ENCODE measurements around the gene NOVA2.
A peak's percentile ranks its signal among the peaks of the same experiment; 100 is the strongest.

NOVA2 gene

GRCh38 chr19:45895519-45895972 is 78.1 kb downstream of the NOVA2 start:
- H3K27me3 ChIP-seq (ENCODE audit: control insufficient read depth in 1 of 2, insufficient read depth in 2 of 2, low read length in 2 of 2) = no peaks in the 10 kb centered on the region
- no peak overlapping the region for H3K27ac ChIP-seq (ENCODE audit: low read depth, low read length)
- no peak overlapping the region for H3K4me3 ChIP-seq (ENCODE audit: low read depth in 1 of 2, low read length in 2 of 2)
- no peak overlapping the region for H3K9ac ChIP-seq (ENCODE audit: low read depth in 1 of 2, low read length in 2 of 2)
- H3K9me3 ChIP-seq (ENCODE audit: control insufficient read depth in 1 of 2, low read length in 2 of 2) = no peaks in the 10 kb centered on the region
- H3K4me1 ChIP-seq (ENCODE audit: control insufficient read depth in 1 of 2, insufficient read depth in 2 of 2, low read length in 2 of 2) = peaks cover 0 to 2% of the 10 kb centered on the region in 2 donors
- H3K36me3 ChIP-seq (ENCODE audit: control insufficient read depth in 1 of 2, insufficient read depth in 2 of 2, low read length in 2 of 2) = peaks cover 6 to 20% of the 10 kb centered on the region in 2 donors

- Histone ChIP-seq H3K36me3 (ENCODE audit: control insufficient read depth in 1 of 2, insufficient read depth in 2 of 2, low read length in 2 of 2) (peaks cover 0 to 3% of the 10 kb centered on the region in 2 donors), H3K27me3 (ENCODE audit: control insufficient read depth in 1 of 2, insufficient read depth in 2 of 2, low read length in 2 of 2) (no peaks in the 10 kb centered on the region), H3K9me3 (ENCODE audit: control insufficient read depth in 1 of 2, low read length in 2 of 2) (no peaks in the 10 kb centered on the region), H3K4me1 (ENCODE audit: control insufficient read depth in 1 of 2, insufficient read depth in 2 of 2, low read length in 2 of 2) (peaks cover 4 to 8% of the 10 kb centered on the region in 2 donors), H3K4me3 (ENCODE audit: low read depth in 1 of 2, low read length in 2 of 2) (no peak overlapping the region), H3K27ac (ENCODE audit: low read depth, low read length) (no peak overlapping the region), H3K9ac (ENCODE audit: low read depth in 1 of 2, low read length in 2 of 2) (no peak overlapping the region)
These were observed 82.8 kb downstream of the NOVA2 start for GRCh38 chr19:45890877-45891276.

- Histone ChIP-seq H3K27me3 (ENCODE audit: control insufficient read depth in 1 of 2, insufficient read depth in 2 of 2, low read length in 2 of 2) (no peaks in the 10 kb centered on the region), H3K9me3 (ENCODE audit: control insufficient read depth in 1 of 2, low read length in 2 of 2) (no peaks in the 10 kb centered on the region), H3K4me1 (ENCODE audit: control insufficient read depth in 1 of 2, insufficient read depth in 2 of 2, low read length in 2 of 2) (peaks cover 4 to 16% of the 10 kb centered on the region in 2 donors), H3K9ac (ENCODE audit: low read depth in 1 of 2, low read length in 2 of 2) (no peak overlapping the region), H3K4me3 (ENCODE audit: low read depth in 1 of 2, low read length in 2 of 2) (no peak overlapping the region), H3K36me3 (ENCODE audit: control insufficient read depth in 1 of 2, insufficient read depth in 2 of 2, low read length in 2 of 2) (no peaks in the 10 kb centered on the region), H3K27ac (ENCODE audit: low read depth, low read length) (no peak overlapping the region)
These were observed 84.3 kb downstream of the NOVA2 start for GRCh38 chr19:45889210-45889885.

- peak overlapping the region; percentile 80 to 85 for H3K9ac ChIP-seq (ENCODE audit: low read depth in 1 of 2, low read length in 2 of 2)
- no peaks in the 10 kb centered on the region for H3K27me3 ChIP-seq (ENCODE audit: control insufficient read depth in 1 of 2, insufficient read depth in 2 of 2, low read length in 2 of 2)
- peaks cover 16 to 33% of the 10 kb centered on the region in 2 donors for H3K4me1 ChIP-seq (ENCODE audit: control insufficient read depth in 1 of 2, insufficient read depth in 2 of 2, low read length in 2 of 2)
- H3K36me3 ChIP-seq (ENCODE audit: control insufficient read depth in 1 of 2, insufficient read depth in 2 of 2, low read length in 2 of 2) = no peaks in the 10 kb centered on the region
- H3K27ac ChIP-seq (ENCODE audit: low read depth, low read length) = peak overlapping the region; percentile 71
- H3K9me3 ChIP-seq (ENCODE audit: control insufficient read depth in 1 of 2, low read length in 2 of 2) = no peaks in the 10 kb centered on the region
- H3K4me3 ChIP-seq (ENCODE audit: low read depth in 1 of 2, low read length in 2 of 2) = peak overlapping the region; percentile 82 to 91
These were observed 86.4 kb downstream of the NOVA2 start for GRCh38 chr19:45887200-45887710.

- H3K9ac ChIP-seq (ENCODE audit: low read depth in 1 of 2, low read length in 2 of 2) = peak overlapping the region; percentile 80 to 85
- H3K4me3 ChIP-seq (ENCODE audit: low read depth in 1 of 2, low read length in 2 of 2) = peak overlapping the region; percentile 82 to 91
- H3K4me1 ChIP-seq (ENCODE audit: control insufficient read depth in 1 of 2, insufficient read depth in 2 of 2, low read length in 2 of 2) = peaks cover 22 to 39% of the 10 kb centered on the region in 2 donors
- H3K27ac ChIP-seq (ENCODE audit: low read depth, low read length) = peak overlapping the region; percentile 82
- no peaks in the 10 kb centered on the region for H3K9me3 ChIP-seq (ENCODE audit: control insufficient read depth in 1 of 2, low read length in 2 of 2)
- H3K36me3 ChIP-seq (ENCODE audit: control insufficient read depth in 1 of 2, insufficient read depth in 2 of 2, low read length in 2 of 2) = no peaks in the 10 kb centered on the region
- no peaks in the 10 kb centered on the region for H3K27me3 ChIP-seq (ENCODE audit: control insufficient read depth in 1 of 2, insufficient read depth in 2 of 2, low read length in 2 of 2)
These were observed 87.1 kb downstream of the NOVA2 start for GRCh38 chr19:45886427-45887199.

GRCh38 chr19:45885556-45886426 is 87.9 kb downstream of the NOVA2 start, which contains the start of gene IRF2BP1:
TSS of gene IRF2BP1 (minus strand) at chr19:45886141. CDS start at chr19:45885774, 367 bp downstream.
- no peaks in the 10 kb centered on the region for H3K9me3 ChIP-seq (ENCODE audit: control insufficient read depth in 1 of 2, low read length in 2 of 2)
- H3K27me3 ChIP-seq (ENCODE audit: control insufficient read depth in 1 of 2, insufficient read depth in 2 of 2, low read length in 2 of 2) = no peaks in the 10 kb centered on the region
- peaks cover 31 to 46% of the 10 kb centered on the region in 2 donors for H3K4me1 ChIP-seq (ENCODE audit: control insufficient read depth in 1 of 2, insufficient read depth in 2 of 2, low read length in 2 of 2)
- peak within 1 kb of the TSS; percentile 80 to 85 for H3K9ac ChIP-seq (ENCODE audit: low read depth in 1 of 2, low read length in 2 of 2)
- peak within 1 kb of the TSS; percentile 82 to 91 for H3K4me3 ChIP-seq (ENCODE audit: low read depth in 1 of 2, low read length in 2 of 2)
- H3K36me3 ChIP-seq (ENCODE audit: control insufficient read depth in 1 of 2, insufficient read depth in 2 of 2, low read length in 2 of 2) = no peaks in the 10 kb centered on the region
- H3K27ac ChIP-seq (ENCODE audit: low read depth, low read length) = peak within 1 kb of the TSS; percentile 82

GRCh38 chr19:45884682-45885555 is 88.7 kb downstream of the NOVA2 start:
- Histone ChIP-seq H3K9ac (ENCODE audit: low read depth in 1 of 2, low read length in 2 of 2) (peak overlapping the region; percentile 51 to 66), H3K9me3 (ENCODE audit: control insufficient read depth in 1 of 2, low read length in 2 of 2) (no peaks in the 10 kb centered on the region), H3K36me3 (ENCODE audit: control insufficient read depth in 1 of 2, insufficient read depth in 2 of 2, low read length in 2 of 2) (no peaks in the 10 kb centered on the region), H3K27me3 (ENCODE audit: control insufficient read depth in 1 of 2, insufficient read depth in 2 of 2, low read length in 2 of 2) (no peaks in the 10 kb centered on the region), H3K27ac (ENCODE audit: low read depth, low read length) (no peak overlapping the region), H3K4me1 (ENCODE audit: control insufficient read depth in 1 of 2, insufficient read depth in 2 of 2, low read length in 2 of 2) (peaks cover 31 to 46% of the 10 kb centered on the region in 2 donors), H3K4me3 (ENCODE audit: low read depth in 1 of 2, low read length in 2 of 2) (peak overlapping the region; percentile 82 to 91)

- Histone ChIP-seq H3K9ac (ENCODE audit: low read depth in 1 of 2, low read length in 2 of 2) (peak overlapping the region; percentile 59 to 66), H3K27ac (ENCODE audit: low read depth, low read length) (no peak overlapping the region), H3K9me3 (ENCODE audit: control insufficient read depth in 1 of 2, low read length in 2 of 2) (no peaks in the 10 kb centered on the region), H3K4me3 (ENCODE audit: low read depth in 1 of 2, low read length in 2 of 2) (peak overlapping the region; percentile 82 to 91), H3K4me1 (ENCODE audit: control insufficient read depth in 1 of 2, insufficient read depth in 2 of 2, low read length in 2 of 2) (peaks cover 31 to 46% of the 10 kb centered on the region in 2 donors), H3K27me3 (ENCODE audit: control insufficient read depth in 1 of 2, insufficient read depth in 2 of 2, low read length in 2 of 2) (no peaks in the 10 kb centered on the region), H3K36me3 (ENCODE audit: control insufficient read depth in 1 of 2, insufficient read depth in 2 of 2, low read length in 2 of 2) (no peaks in the 10 kb centered on the region)
These were observed 89.6 kb downstream of the NOVA2 start for GRCh38 chr19:45883881-45884681.

All from duodenal mucosa (tissue), 2 donors.